IMR-90 (cell line): Measurements from ENCODE around the gene RP2. TPM values are rescaled to one million over a fixed set of nuclear protein-coding genes. Genes with fewer than 3 reads are reported as not detected.

Experiments
- ATAC-seq: fragments of 200-7000 bp; cut with Tn5 transposase; 2 replicates; pipeline ENCODE4 v1.9.1; 2020; ENCODE audit warnings: low read depth, mild to moderate bottlenecking, moderate library complexity
- BruUV-seq: library from RNA; stranded (reverse); fragments of 400-500 nt; replicated peaks from 2 replicates; lab custom pipeline; 2021; lab: Mats Ljungman, UMichigan
- CTCF ChIA-PET: fragments of 300-600 bp; formaldehyde crosslinking; extraction: SDS; loops from one replicate; lab custom pipeline; 2021; ENCODE audit warnings: antibody characterized with exemption; lab: Yijun Ruan, JAX
- POLR2A ChIA-PET: fragments of 300-600 bp; sonication (Branson Sonifier 250); formaldehyde crosslinking; loops from one replicate; lab custom pipeline; 2022; ENCODE audit warnings: antibody characterized with exemption; ENCODE audit not compliant: unreplicated experiment; lab: Charles Lee
- DNase-seq: peaks from one replicate; pipeline ENCODE4 v3.0.0; 2013
- H2AFZ ChIP-seq: replicated peaks from 2 replicates; pipeline ENCODE3; 2013; ENCODE audit warnings: low read length, mild to moderate bottlenecking; ENCODE audit not compliant: poor library complexity
- H2AK5ac ChIP-seq: 2 replicates; pipeline ENCODE4 v1.6.1; 2013; ENCODE audit warnings: low read depth, low read length, inconsistent platforms
- H2AK9ac ChIP-seq: replicated peaks from 2 replicates; pipeline ENCODE3; 2013; ENCODE audit warnings: mild to moderate bottlenecking, low read depth, low read length, moderate library complexity; ENCODE audit not compliant: poor library complexity
- H2BK120ac ChIP-seq: 2 replicates; pipeline ENCODE4 v1.6.1; 2013; ENCODE audit warnings: low read depth, low read length, inconsistent platforms
- H2BK15ac ChIP-seq: 3 replicates; pipeline ENCODE4 v1.6.1; 2013; ENCODE audit warnings: low read depth, low read length, inconsistent platforms
- H2BK20ac ChIP-seq: 2 replicates; pipeline ENCODE4 v1.6.1; 2013; ENCODE audit warnings: low read depth, mild to moderate bottlenecking, inconsistent platforms, low read length, moderate library complexity
- H2BK5ac ChIP-seq: 2 replicates; pipeline ENCODE4 v1.6.1; 2013; ENCODE audit warnings: mild to moderate bottlenecking, low read depth, low read length, inconsistent platforms; ENCODE audit not compliant: poor library complexity, severe bottlenecking
- H3K14ac ChIP-seq: replicated peaks from 2 replicates; pipeline ENCODE4 v1.6.1; 2013; ENCODE audit warnings: low read depth, low read length, inconsistent platforms
- H3K18ac ChIP-seq: 2 replicates; pipeline ENCODE4 v1.6.1; 2013; ENCODE audit warnings: low read depth, low read length, control low read depth
- H3K23ac ChIP-seq: 2 replicates; pipeline ENCODE4 v1.6.1; 2013; ENCODE audit warnings: low read depth, low read length, inconsistent platforms
- H3K27ac ChIP-seq: 2 replicates; pipeline ENCODE4 v1.5.1; 2013; ENCODE audit warnings: mild to moderate bottlenecking, control low read depth, low read length; ENCODE audit not compliant: insufficient read depth
- H3K27me3 ChIP-seq: 2 replicates; pipeline ENCODE4 v1.6.1; 2013; ENCODE audit warnings: low read length; ENCODE audit not compliant: control insufficient read depth, insufficient read depth
- H3K36me3 ChIP-seq: 2 replicates; pipeline ENCODE4 v1.6.1; 2013; ENCODE audit warnings: low read length, mixed read lengths; ENCODE audit not compliant: control insufficient read depth, insufficient read depth
- H3K4ac ChIP-seq: 2 replicates; pipeline ENCODE4 v1.6.1; 2013; ENCODE audit warnings: low read depth, low read length, inconsistent platforms
- H3K4me1 ChIP-seq: 2 replicates; pipeline ENCODE4 v1.6.1; 2013; ENCODE audit warnings: low read length, mixed read lengths; ENCODE audit not compliant: control insufficient read depth, insufficient read depth
- H3K4me2 ChIP-seq: 2 replicates; pipeline ENCODE4 v1.6.1; 2013; ENCODE audit warnings: low read depth, mild to moderate bottlenecking, control low read depth, low read length, moderate library complexity
- H3K4me3 ChIP-seq: 2 replicates; pipeline ENCODE4 v1.5.1; 2013; ENCODE audit warnings: low read depth, mild to moderate bottlenecking, control low read depth, low read length, moderate library complexity; ENCODE audit not compliant: insufficient read depth
- H3K56ac ChIP-seq: 2 replicates; pipeline ENCODE4 v1.6.1; 2013; ENCODE audit warnings: low read length, inconsistent platforms; ENCODE audit not compliant: insufficient read depth; ENCODE audit errors: extremely low read depth
- H3K79me1 ChIP-seq, 2 experiments: 2 replicates each; pipeline ENCODE4 v1.6.1; 2013; ENCODE audit warnings: low read length in 2 of 2, inconsistent platforms in 1 of 2, low read depth in 1 of 2
- H3K9ac ChIP-seq: 2 replicates; pipeline ENCODE4 v1.6.1; 2013; ENCODE audit warnings: low read depth, low read length, control low read depth
- H3K9me1 ChIP-seq: 2 replicates; pipeline ENCODE4 v1.6.1; 2013; ENCODE audit warnings: low read length, inconsistent platforms; ENCODE audit not compliant: insufficient read depth
- H3K9me3 ChIP-seq: 2 replicates; pipeline ENCODE4 v1.6.1; 2013; ENCODE audit warnings: low read length; ENCODE audit not compliant: control insufficient read depth, insufficient read depth
- H4K20me1 ChIP-seq: 2 replicates; pipeline ENCODE4 v1.6.1; 2013; ENCODE audit warnings: low read length, inconsistent platforms; ENCODE audit not compliant: insufficient read depth
- H4K5ac ChIP-seq: 2 replicates; pipeline ENCODE4 v1.6.1; 2013; ENCODE audit warnings: mild to moderate bottlenecking, low read depth, low read length, control low read depth
- H4K8ac ChIP-seq, 2 experiments: 2 replicates each; pipeline ENCODE4 v1.6.1; 2013; ENCODE audit warnings: low read depth in 2 of 2, low read length in 2 of 2, control low read depth in 1 of 2, inconsistent platforms in 1 of 2
- H4K91ac ChIP-seq: 2 replicates; pipeline ENCODE4 v1.6.1; 2013; ENCODE audit warnings: low read depth, low read length, inconsistent platforms; ENCODE audit not compliant: insufficient read depth
- BHLHE40 ChIP-seq: fragments of 150-350 bp; IDR thresholded peaks from 2 replicates; pipeline ENCODE4 v1.6.1; 2016; ENCODE audit warnings: mild to moderate bottlenecking, low read depth, low read length
- CEBPB ChIP-seq: IDR thresholded peaks from 2 replicates; pipeline ENCODE4 v1.6.1; 2012; ENCODE audit warnings: low read depth, low read length, improper control_type of control experiment
- RAD21 ChIP-seq: IDR thresholded peaks from 2 replicates; pipeline ENCODE4 v1.6.1; 2012; ENCODE audit warnings: low read length, improper control_type of control experiment
- RCOR1 ChIP-seq: IDR thresholded peaks from 2 replicates; pipeline ENCODE4 v1.6.1; 2012; ENCODE audit warnings: mild to moderate bottlenecking, low read length, improper control_type of control experiment; ENCODE audit not compliant: insufficient replicate concordance
- dilution Hi-C: fragments of 300-500 bp; cut with HindIII; formaldehyde crosslinking; loops from one replicate; pipeline ENCODE4 v1.14.3; 2018; ENCODE audit warnings: low sequenced_read_pairs; ENCODE audit not compliant: unreplicated experiment
- in situ Hi-C: fragments of 300-500 bp; cut with MboI; formaldehyde crosslinking; loops from 3 replicates; pipeline ENCODE4 v1.14.3; 2019; ENCODE audit warnings: low sequenced_read_pairs, inconsistent platforms, mixed read lengths
- intact Hi-C: fragments of 100-400 bp; cut with micrococcal nuclease; formaldehyde crosslinking; loops from 2 replicates; pipeline ENCODE4 v1.10.0; 2022
- polyA plus RNA-seq, 3 experiments: library from polyadenylated mRNA; depleted of rRNA; stranded (reverse); fragments of >200 nt; gene quantifications; 2 replicates each; pipeline ENCODE4 v1.2.3, GENCODE V29; 2012; ENCODE audit warnings: low replicate concordance in 1 of 3
- total RNA-seq: library from RNA; depleted of rRNA; stranded (reverse); fragments of >200 nt; gene quantifications from 2 replicates; pipeline ENCODE4 v1.2.3, GENCODE V29; 2012
- TF ChIP-seq, protein P1 (sequence below): conservative IDR thresholded peaks from 2 replicates; pipeline ENCODE4 v1.5.1; 2012; ENCODE audit warnings: mild to moderate bottlenecking, low read depth, low read length, improper control_type of control experiment

Gene RP2
- total and polyA plus RNA-seq, 2 of the 4 experiments (the other 2 are of a cell fraction), result 6.8 to 17.0 TPM

DNA sequence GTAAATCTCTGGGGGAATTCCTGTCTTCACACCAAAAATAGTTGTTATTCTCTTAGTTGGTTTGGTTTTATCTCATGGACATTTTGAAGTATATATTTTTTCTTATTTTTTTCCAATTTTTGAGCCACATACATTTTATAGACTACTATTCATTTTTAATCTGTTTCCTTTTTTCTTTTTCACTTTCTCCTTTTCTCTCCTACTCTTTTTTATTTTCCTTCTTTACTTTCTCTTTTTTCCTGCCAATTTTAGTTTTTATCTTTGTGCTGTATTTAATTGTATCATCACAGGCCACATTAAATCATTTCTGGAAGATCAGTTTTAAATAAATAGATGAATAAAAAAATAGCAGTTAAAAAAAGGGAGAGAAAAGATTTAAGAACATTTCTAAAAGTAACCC, 61.4 kb downstream of the RP2 start:
- no peak overlapping the region for H2BK15ac ChIP-seq
- BruUV-seq, result no TSS peak
- H3K9me1 ChIP-seq, result no peaks in the 10 kb centered on the region
- H4K91ac ChIP-seq, result no peak overlapping the region
- no peak overlapping the region for H3K4me2 ChIP-seq
- POLR2A ChIA-PET, result no interaction called here
- no peak overlapping the region for H3K56ac ChIP-seq
- H4K8ac ChIP-seq, result no peak overlapping the region
- TF ChIP-seq RAD21, result no peak
- TF ChIP-seq, protein P1, sequence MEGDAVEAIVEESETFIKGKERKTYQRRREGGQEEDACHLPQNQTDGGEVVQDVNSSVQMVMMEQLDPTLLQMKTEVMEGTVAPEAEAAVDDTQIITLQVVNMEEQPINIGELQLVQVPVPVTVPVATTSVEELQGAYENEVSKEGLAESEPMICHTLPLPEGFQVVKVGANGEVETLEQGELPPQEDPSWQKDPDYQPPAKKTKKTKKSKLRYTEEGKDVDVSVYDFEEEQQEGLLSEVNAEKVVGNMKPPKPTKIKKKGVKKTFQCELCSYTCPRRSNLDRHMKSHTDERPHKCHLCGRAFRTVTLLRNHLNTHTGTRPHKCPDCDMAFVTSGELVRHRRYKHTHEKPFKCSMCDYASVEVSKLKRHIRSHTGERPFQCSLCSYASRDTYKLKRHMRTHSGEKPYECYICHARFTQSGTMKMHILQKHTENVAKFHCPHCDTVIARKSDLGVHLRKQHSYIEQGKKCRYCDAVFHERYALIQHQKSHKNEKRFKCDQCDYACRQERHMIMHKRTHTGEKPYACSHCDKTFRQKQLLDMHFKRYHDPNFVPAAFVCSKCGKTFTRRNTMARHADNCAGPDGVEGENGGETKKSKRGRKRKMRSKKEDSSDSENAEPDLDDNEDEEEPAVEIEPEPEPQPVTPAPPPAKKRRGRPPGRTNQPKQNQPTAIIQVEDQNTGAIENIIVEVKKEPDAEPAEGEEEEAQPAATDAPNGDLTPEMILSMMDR, result no peak
- no peak for TF ChIP-seq CEBPB
- TF ChIP-seq BHLHE40, result no peak
- TF ChIP-seq RCOR1, result no peak
- no peak overlapping the region for H3K9ac ChIP-seq
- H3K36me3 ChIP-seq, result no peaks in the 10 kb centered on the region
- H2AK9ac ChIP-seq, result no peak overlapping the region
- H4K20me1 ChIP-seq, result no peaks in the 10 kb centered on the region
- H2AK5ac ChIP-seq, result no peak overlapping the region
- no peaks in the 10 kb centered on the region for H3K9me3 ChIP-seq
- dilution Hi-C loops (no loop called here), intact Hi-C loops (no loop called here), in situ Hi-C loops (no loop called here)
- H3K79me1 ChIP-seq, result no peaks in the 10 kb centered on the region
- ATAC-seq (no peak), DNase-seq (no peak)
- CTCF ChIA-PET, result no interaction called here
- H3K23ac ChIP-seq, result no peak overlapping the region
- no peaks in the 10 kb centered on the region for H3K4me1 ChIP-seq
- no peak overlapping the region for H3K18ac ChIP-seq
- no peak overlapping the region for H2BK20ac ChIP-seq
- no peak overlapping the region for H3K27ac ChIP-seq
- H2BK5ac ChIP-seq, result no peak overlapping the region
- H3K14ac ChIP-seq, result no peak overlapping the region
- no peak overlapping the region for H3K4ac ChIP-seq
- H4K5ac ChIP-seq, result no peak overlapping the region
- no peak overlapping the region for H2AFZ ChIP-seq
- no peak overlapping the region for H3K4me3 ChIP-seq
- peaks cover 4% of the 10 kb centered on the region for H3K27me3 ChIP-seq
- H2BK120ac ChIP-seq, result no peak overlapping the region
